ENCODE results near the gene PRR29.

PRR29 gene

DNA sequence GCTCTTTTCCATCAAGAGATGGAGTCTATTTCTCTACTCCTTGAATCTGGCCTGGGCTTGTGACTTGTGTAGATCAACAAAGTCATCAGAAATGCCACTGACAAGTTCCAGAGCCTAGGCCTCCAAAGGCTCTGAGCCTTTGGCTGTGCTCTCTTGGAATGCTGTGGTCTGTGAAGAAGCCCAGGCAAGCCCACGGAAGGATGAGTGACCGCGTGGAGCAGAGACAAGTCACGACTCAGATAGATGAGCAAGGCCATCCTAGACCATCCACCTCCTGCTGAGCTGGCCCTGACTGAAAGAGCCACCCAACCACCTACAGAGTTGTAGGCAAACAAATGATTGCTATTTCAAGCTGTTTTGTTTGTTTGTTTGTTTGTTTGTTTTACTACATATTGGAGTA is 33.9 kb downstream of the PRR29 start:
- DNase-seq (ENCODE audit: insufficient read length, low spot score) (no peak), FAIRE-seq (no peak)
- TF ChIP-seq, protein P1, sequence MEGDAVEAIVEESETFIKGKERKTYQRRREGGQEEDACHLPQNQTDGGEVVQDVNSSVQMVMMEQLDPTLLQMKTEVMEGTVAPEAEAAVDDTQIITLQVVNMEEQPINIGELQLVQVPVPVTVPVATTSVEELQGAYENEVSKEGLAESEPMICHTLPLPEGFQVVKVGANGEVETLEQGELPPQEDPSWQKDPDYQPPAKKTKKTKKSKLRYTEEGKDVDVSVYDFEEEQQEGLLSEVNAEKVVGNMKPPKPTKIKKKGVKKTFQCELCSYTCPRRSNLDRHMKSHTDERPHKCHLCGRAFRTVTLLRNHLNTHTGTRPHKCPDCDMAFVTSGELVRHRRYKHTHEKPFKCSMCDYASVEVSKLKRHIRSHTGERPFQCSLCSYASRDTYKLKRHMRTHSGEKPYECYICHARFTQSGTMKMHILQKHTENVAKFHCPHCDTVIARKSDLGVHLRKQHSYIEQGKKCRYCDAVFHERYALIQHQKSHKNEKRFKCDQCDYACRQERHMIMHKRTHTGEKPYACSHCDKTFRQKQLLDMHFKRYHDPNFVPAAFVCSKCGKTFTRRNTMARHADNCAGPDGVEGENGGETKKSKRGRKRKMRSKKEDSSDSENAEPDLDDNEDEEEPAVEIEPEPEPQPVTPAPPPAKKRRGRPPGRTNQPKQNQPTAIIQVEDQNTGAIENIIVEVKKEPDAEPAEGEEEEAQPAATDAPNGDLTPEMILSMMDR (IDR thresholded peaks at IDR 0.05; ENCODE audit: insufficient read depth, missing control alignments), result no peak

GRCh38 chr17:64036198-64036922 is 38.2 kb downstream of the PRR29 start:
- FAIRE-seq, result no peak
- no peak for DNase-seq (ENCODE audit: insufficient read length, low spot score)
- TF ChIP-seq, protein P1 (IDR thresholded peaks at IDR 0.05; ENCODE audit: insufficient read depth, missing control alignments), result no peak

GRCh38 chr17:64037180-64037579 is 39.0 kb downstream of the PRR29 start:
- FAIRE-seq (no peak), DNase-seq (ENCODE audit: insufficient read length, low spot score) (no peak)
- TF ChIP-seq, protein P1 (IDR thresholded peaks at IDR 0.05; ENCODE audit: insufficient read depth, missing control alignments), result no peak

DNA sequence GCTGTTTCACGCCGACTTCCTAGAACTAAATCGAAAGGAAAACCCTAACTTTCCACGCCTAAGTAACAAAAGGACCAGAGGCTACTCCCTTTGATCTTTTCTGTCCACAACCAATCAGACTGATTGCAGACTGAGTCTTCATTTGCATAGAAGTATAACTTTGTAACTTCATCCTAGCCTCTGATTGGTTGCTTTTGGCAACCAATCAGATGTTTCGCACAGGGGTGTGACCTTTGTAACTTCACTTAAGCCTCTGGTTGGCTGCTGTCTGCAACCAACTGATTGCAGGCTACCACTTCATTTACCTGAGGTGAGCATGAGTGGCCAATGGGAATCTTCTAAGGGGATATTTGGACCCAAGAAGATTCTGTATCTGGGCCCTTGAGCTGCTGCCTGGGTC is 39.7 kb downstream of the PRR29 start:
- TF ChIP-seq, protein P1 (IDR thresholded peaks at IDR 0.05; ENCODE audit: insufficient read depth, missing control alignments), result no peak
- DNase-seq (ENCODE audit: insufficient read length, low spot score), result no peak
- no peak for FAIRE-seq

GRCh38 chr17:64038331-64039105 is 40.4 kb downstream of the PRR29 start:
- DNase-seq (ENCODE audit: insufficient read length, low spot score) (no peak), FAIRE-seq (no peak)
- TF ChIP-seq, protein P1 (IDR thresholded peaks at IDR 0.05; ENCODE audit: insufficient read depth, missing control alignments), result no peak

DNA sequence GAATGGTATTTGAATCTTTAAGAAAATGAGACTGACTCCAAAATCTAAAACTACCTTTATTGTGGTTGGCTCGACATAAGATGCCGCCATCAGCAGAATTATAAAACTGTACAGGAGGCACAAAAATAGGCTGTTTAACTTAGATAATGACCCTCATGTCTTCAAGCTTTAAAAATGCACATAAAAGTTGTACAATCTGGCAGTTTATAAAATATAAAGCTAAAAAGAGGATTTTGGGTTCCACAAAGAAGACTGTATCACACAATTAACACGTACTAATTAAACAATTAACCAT is 40.9 kb downstream of the PRR29 start:
- TF ChIP-seq, protein P1 (IDR thresholded peaks at IDR 0.05; ENCODE audit: insufficient read depth, missing control alignments), result no peak
- DNase-seq (ENCODE audit: insufficient read length, low spot score) (no peak), FAIRE-seq (no peak)

- TF ChIP-seq, protein P1 (IDR thresholded peaks at IDR 0.05; ENCODE audit: insufficient read depth, missing control alignments), result no peak
- FAIRE-seq, result no peak
- no peak for DNase-seq (ENCODE audit: insufficient read length, low spot score)
These were observed 42.1 kb downstream of the PRR29 start for GRCh38 chr17:64040206-64040605.

All from D721Med (cell line).